ENCODE data around the gene MRPL19.
A peak's percentile ranks its signal among the peaks of the same experiment; 100 is the strongest.

Gene MRPL19

GRCh38 chr2:75622929-75623328 is 23.7 kb upstream of the MRPL19 start:
- no peak overlapping the region for H2BK5ac ChIP-seq (ENCODE audit: low read depth, low read length, poor library complexity)
- no CpG with 5 or more reads among the region's 3 CpGs for WGBS (ENCODE audit: extremely low coverage, insufficient coverage, insufficient read length)
- no peak overlapping the region for H3K4ac ChIP-seq (ENCODE audit: low read depth, low read length)
- no peak overlapping the region for H3K27ac ChIP-seq (ENCODE audit: low read depth, low read length)
- H3K18ac ChIP-seq (ENCODE audit: low read length) = no peak overlapping the region
- no peaks in the 10 kb centered on the region for H3K79me2 ChIP-seq (ENCODE audit: control insufficient read depth, insufficient read depth, low read length, poor library complexity)
- no peak overlapping the region for H4K8ac ChIP-seq (ENCODE audit: low read depth, low read length)
- H3K9me3 ChIP-seq (ENCODE audit: insufficient read depth, low read depth, low read length) = no peaks in the 10 kb centered on the region
- no peak overlapping the region for H3K9ac ChIP-seq (ENCODE audit: low read length)
- H4K91ac ChIP-seq (ENCODE audit: low read depth, low read length) = no peak overlapping the region
- no peak overlapping the region for H2AK5ac ChIP-seq (ENCODE audit: low read length)
- H2BK12ac ChIP-seq (ENCODE audit: low read length) = no peak overlapping the region
- no peaks in the 10 kb centered on the region for H3K79me1 ChIP-seq (ENCODE audit: low read length)
- no peak overlapping the region for H3K14ac ChIP-seq (ENCODE audit: low read length)
- H3K4me2 ChIP-seq (ENCODE audit: low read length) = no peak overlapping the region
- H3K4me3 ChIP-seq (ENCODE audit: low read depth, low read length) = no peak overlapping the region
- H4K12ac ChIP-seq (ENCODE audit: low read depth, low read length) = no peak overlapping the region
- no peaks in the 10 kb centered on the region for H3K36me3 ChIP-seq (ENCODE audit: control insufficient read depth in 1 of 2, insufficient read depth in 2 of 2, low read length in 2 of 2)
- H3K4me1 ChIP-seq (ENCODE audit: control insufficient read depth in 1 of 2, insufficient read depth in 2 of 2, low read length in 2 of 2) = no peaks in the 10 kb centered on the region
- no peaks in the 10 kb centered on the region for H3K27me3 ChIP-seq (ENCODE audit: insufficient read depth, low read length)
- DNase-seq = no peak
- no peak overlapping the region for H2BK120ac ChIP-seq (ENCODE audit: insufficient read depth, low read length, poor library complexity)
- no peak overlapping the region for H3K23ac ChIP-seq (ENCODE audit: low read length)
- H2AFZ ChIP-seq (ENCODE audit: insufficient read depth, low read length, poor library complexity) = no peak overlapping the region

DNA sequence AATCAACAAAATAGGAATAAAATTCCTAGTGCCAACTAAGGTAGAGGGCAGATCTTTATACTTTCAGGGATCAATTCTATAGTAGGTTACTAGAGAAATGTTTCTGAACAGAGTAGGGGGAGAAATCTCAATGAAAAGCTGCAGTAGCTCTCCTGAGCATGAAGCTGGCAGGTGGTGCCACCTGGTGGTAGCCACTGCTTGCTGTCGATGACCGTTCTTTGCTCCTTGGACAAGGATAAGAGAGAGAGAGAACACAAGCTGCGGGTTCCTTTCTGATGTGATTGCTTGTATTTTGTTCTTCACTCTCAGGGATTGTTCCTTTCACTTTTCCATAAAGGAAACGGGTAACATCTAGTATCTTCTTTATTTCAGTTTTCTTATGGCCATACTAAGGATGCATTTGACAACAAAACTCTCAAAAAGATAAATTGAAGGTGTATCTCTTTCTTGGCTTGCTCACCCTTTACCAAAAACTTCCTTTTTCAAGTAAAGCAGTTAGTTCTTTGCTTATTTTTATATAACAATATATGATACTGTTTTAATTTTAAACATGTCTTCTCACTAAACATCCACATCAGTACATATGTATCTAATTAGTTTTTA is 18.6 kb upstream of the MRPL19 start:
- no CpG with 5 or more reads among the region's 4 CpGs for WGBS (ENCODE audit: extremely low coverage, insufficient coverage, insufficient read length)
- H3K9ac ChIP-seq (ENCODE audit: low read length) = no peak overlapping the region

GRCh38 chr2:75632091-75632701 is 14.4 kb upstream of the MRPL19 start:
- Histone ChIP-seq H2BK5ac (ENCODE audit: low read depth, low read length, poor library complexity) (no peak overlapping the region), H3K36me3 (ENCODE audit: control insufficient read depth in 1 of 2, insufficient read depth in 2 of 2, low read length in 2 of 2) (no peaks in the 10 kb centered on the region), H3K9me3 (ENCODE audit: insufficient read depth, low read depth, low read length) (no peaks in the 10 kb centered on the region), H4K12ac (ENCODE audit: low read depth, low read length) (no peak overlapping the region), H3K4ac (ENCODE audit: low read depth, low read length) (no peak overlapping the region), H3K79me1 (ENCODE audit: low read length) (peaks cover 1% of the 10 kb centered on the region), H3K9ac (ENCODE audit: low read length) (no peak overlapping the region), H2BK12ac (ENCODE audit: low read length) (no peak overlapping the region), H2BK120ac (ENCODE audit: insufficient read depth, low read length, poor library complexity) (no peak overlapping the region), H3K4me2 (ENCODE audit: low read length) (no peak overlapping the region), H3K23ac (ENCODE audit: low read length) (no peak overlapping the region), H2AFZ (ENCODE audit: insufficient read depth, low read length, poor library complexity) (no peak overlapping the region), H2AK5ac (ENCODE audit: low read length) (no peak overlapping the region), H3K4me3 (ENCODE audit: low read depth, low read length) (no peak overlapping the region), H3K27me3 (ENCODE audit: insufficient read depth, low read length) (no peaks in the 10 kb centered on the region), H3K79me2 (ENCODE audit: control insufficient read depth, insufficient read depth, low read length, poor library complexity) (no peaks in the 10 kb centered on the region), H3K18ac (ENCODE audit: low read length) (no peak overlapping the region), H4K8ac (ENCODE audit: low read depth, low read length) (no peak overlapping the region), H3K4me1 (ENCODE audit: control insufficient read depth in 1 of 2, insufficient read depth in 2 of 2, low read length in 2 of 2) (peaks cover 7 to 8% of the 10 kb centered on the region in 2 experiments), H3K14ac (ENCODE audit: low read length) (no peak overlapping the region), H4K91ac (ENCODE audit: low read depth, low read length) (no peak overlapping the region), H3K27ac (ENCODE audit: low read depth, low read length) (no peak overlapping the region)
- DNase-seq = no peak
- no CpG with 5 or more reads among the region's 5 CpGs for whole genome bisulfite sequencing (ENCODE audit: extremely low coverage, insufficient coverage, insufficient read length)

More for the DNA sequence above, 18.6 kb upstream of the MRPL19 start:
- H3K14ac ChIP-seq (ENCODE audit: low read length) = no peak overlapping the region
- no peaks in the 10 kb centered on the region for H3K9me3 ChIP-seq (ENCODE audit: insufficient read depth, low read depth, low read length)
- H2AK5ac ChIP-seq (ENCODE audit: low read length) = no peak overlapping the region
- H3K79me1 ChIP-seq (ENCODE audit: low read length) = peaks cover 1% of the 10 kb centered on the region
- no peak overlapping the region for H4K91ac ChIP-seq (ENCODE audit: low read depth, low read length)
- H4K12ac ChIP-seq (ENCODE audit: low read depth, low read length) = no peak overlapping the region
- no peak overlapping the region for H3K18ac ChIP-seq (ENCODE audit: low read length)
- H3K4me1 ChIP-seq (ENCODE audit: control insufficient read depth in 1 of 2, insufficient read depth in 2 of 2, low read length in 2 of 2) = peaks cover 3 to 7% of the 10 kb centered on the region in 2 experiments
- no peaks in the 10 kb centered on the region for H3K27me3 ChIP-seq (ENCODE audit: insufficient read depth, low read length)
- H2BK120ac ChIP-seq (ENCODE audit: insufficient read depth, low read length, poor library complexity) = no peak overlapping the region
- peak; percentile 82 to 92 for DNase-seq
- H3K23ac ChIP-seq (ENCODE audit: low read length) = no peak overlapping the region
- H3K4me3 ChIP-seq (ENCODE audit: low read depth, low read length) = no peak overlapping the region
- H2BK12ac ChIP-seq (ENCODE audit: low read length) = no peak overlapping the region
- no peak overlapping the region for H3K4ac ChIP-seq (ENCODE audit: low read depth, low read length)
- no peaks in the 10 kb centered on the region for H3K36me3 ChIP-seq (ENCODE audit: control insufficient read depth in 1 of 2, insufficient read depth in 2 of 2, low read length in 2 of 2)
- H2AFZ ChIP-seq (ENCODE audit: insufficient read depth, low read length, poor library complexity) = no peak overlapping the region
- H3K27ac ChIP-seq (ENCODE audit: low read depth, low read length) = no peak overlapping the region
- no peak overlapping the region for H3K4me2 ChIP-seq (ENCODE audit: low read length)
- H3K79me2 ChIP-seq (ENCODE audit: control insufficient read depth, insufficient read depth, low read length, poor library complexity) = no peaks in the 10 kb centered on the region
- no peak overlapping the region for H4K8ac ChIP-seq (ENCODE audit: low read depth, low read length)
- H2BK5ac ChIP-seq (ENCODE audit: low read depth, low read length, poor library complexity) = no peak overlapping the region

DNA sequence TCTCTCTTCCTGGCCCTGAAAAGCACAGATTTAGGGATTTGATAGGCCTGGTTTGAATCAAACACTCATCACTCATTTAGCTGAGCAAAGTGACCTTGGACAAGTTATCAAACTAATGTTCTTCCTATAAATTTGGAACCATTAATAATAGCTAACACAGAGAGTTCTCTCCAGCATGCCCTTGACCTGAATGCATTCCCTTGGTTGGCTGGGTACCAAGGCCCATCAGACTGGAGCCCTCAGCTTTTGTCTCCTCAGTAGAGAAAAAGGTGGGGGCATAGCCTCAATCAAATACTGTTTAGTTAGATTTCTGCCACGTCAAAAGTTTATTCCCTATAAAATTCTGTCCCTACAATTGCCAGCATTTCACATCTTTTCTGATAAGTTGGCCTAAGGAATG is 13.8 kb upstream of the MRPL19 start:
- Histone ChIP-seq H2BK12ac (ENCODE audit: low read length) (no peak overlapping the region), H3K14ac (ENCODE audit: low read length) (no peak overlapping the region), H3K36me3 (ENCODE audit: control insufficient read depth in 1 of 2, insufficient read depth in 2 of 2, low read length in 2 of 2) (no peaks in the 10 kb centered on the region), H3K4me3 (ENCODE audit: low read depth, low read length) (no peak overlapping the region), H2AK5ac (ENCODE audit: low read length) (no peak overlapping the region), H3K4me2 (ENCODE audit: low read length) (no peak overlapping the region), H4K8ac (ENCODE audit: low read depth, low read length) (no peak overlapping the region), H4K91ac (ENCODE audit: low read depth, low read length) (no peak overlapping the region), H3K4me1 (ENCODE audit: control insufficient read depth in 1 of 2, insufficient read depth in 2 of 2, low read length in 2 of 2) (peaks cover 7 to 8% of the 10 kb centered on the region in 2 experiments), H3K27ac (ENCODE audit: low read depth, low read length) (no peak overlapping the region), H4K12ac (ENCODE audit: low read depth, low read length) (no peak overlapping the region), H3K27me3 (ENCODE audit: insufficient read depth, low read length) (no peaks in the 10 kb centered on the region), H3K9me3 (ENCODE audit: insufficient read depth, low read depth, low read length) (no peaks in the 10 kb centered on the region), H3K18ac (ENCODE audit: low read length) (no peak overlapping the region), H2BK5ac (ENCODE audit: low read depth, low read length, poor library complexity) (no peak overlapping the region), H3K79me2 (ENCODE audit: control insufficient read depth, insufficient read depth, low read length, poor library complexity) (no peaks in the 10 kb centered on the region), H2BK120ac (ENCODE audit: insufficient read depth, low read length, poor library complexity) (no peak overlapping the region), H3K23ac (ENCODE audit: low read length) (no peak overlapping the region), H3K79me1 (ENCODE audit: low read length) (peaks cover 1% of the 10 kb centered on the region), H3K4ac (ENCODE audit: low read depth, low read length) (no peak overlapping the region), H3K9ac (ENCODE audit: low read length) (no peak overlapping the region), H2AFZ (ENCODE audit: insufficient read depth, low read length, poor library complexity) (no peak overlapping the region)
- WGBS (ENCODE audit: extremely low coverage, insufficient coverage, insufficient read length) = no CpG with 5 or more reads among the region's 1 CpG
- no peak for DNase-seq

All from trophoblast cell (in vitro differentiated cells and primary cell).